GM19324 (cell line): ENCODE results near the gene RBX1.
"Not testable (repeated sequence)": the region's sequence is repeated elsewhere in the genome, so short reads cannot be mapped to it uniquely, and the experiment has no call there.

Source experiments
- ATAC-seq: cut with Tn5 transposase; IDR thresholded peaks from one replicate; pipeline ENCODE4 v1.9.1; 2021; ENCODE audit warnings: mild to moderate bottlenecking, moderate library complexity; ENCODE audit not compliant: unreplicated experiment, low FRiP score

The RBX1 gene

GRCh38 chr22:40950962-40951794, at the start of gene RBX1:
TSS of gene RBX1 (plus strand) at chr22:40951378. CDS start at chr22:40951399, 21 bp downstream.
- ATAC-seq, result peak; percentile 88

- ATAC-seq, result no peak
Measured at GRCh38 chr22:40904101-40904500, 47.1 kb upstream of the RBX1 start.

- ATAC-seq, result no peak
Measured at GRCh38 chr22:40908895-40909294, 42.3 kb upstream of the RBX1 start.

GRCh38 chr22:40911772-40912171, 39.4 kb upstream of the RBX1 start:
- no peak for ATAC-seq

- not testable (repeated sequence) for ATAC-seq
Measured at GRCh38 chr22:40912987-40913386, 38.2 kb upstream of the RBX1 start.

GRCh38 chr22:40919446-40919845, 31.7 kb upstream of the RBX1 start:
- ATAC-seq, result no peak

- no peak for ATAC-seq
Measured at GRCh38 chr22:40920526-40920925, 30.7 kb upstream of the RBX1 start.

GRCh38 chr22:40922484-40923303, 28.5 kb upstream of the RBX1 start:
- no peak for ATAC-seq

- ATAC-seq, result no peak
Measured at GRCh38 chr22:40928657-40929056, 22.5 kb upstream of the RBX1 start.

- no peak for ATAC-seq
Measured at GRCh38 chr22:40932396-40932795, 18.8 kb upstream of the RBX1 start.

GRCh38 chr22:40939202-40939601, 12.0 kb upstream of the RBX1 start:
- ATAC-seq, result no peak

GRCh38 chr22:40951795-40952605, 822 bp downstream of the RBX1 start:
- ATAC-seq, result no peak

GRCh38 chr22:40953471-40953870, 2.3 kb downstream of the RBX1 start:
- no peak for ATAC-seq

GRCh38 chr22:40954113-40954512, 2.9 kb downstream of the RBX1 start:
- ATAC-seq, result no peak

GRCh38 chr22:40955571-40955970, 4.4 kb downstream of the RBX1 start:
- no peak for ATAC-seq

- no peak for ATAC-seq
Measured at GRCh38 chr22:40957601-40958000, 6.4 kb downstream of the RBX1 start.

- ATAC-seq, result no peak
Measured at GRCh38 chr22:40958299-40958698, 7.1 kb downstream of the RBX1 start.

GRCh38 chr22:40960145-40960544, 9.0 kb downstream of the RBX1 start:
- ATAC-seq, result no peak

- no peak for ATAC-seq
Measured at GRCh38 chr22:40965936-40966725, 15.0 kb downstream of the RBX1 start.

- ATAC-seq, result no peak
Measured at GRCh38 chr22:40966726-40967085, 15.5 kb downstream of the RBX1 start.
